ENCODE results near the gene RPS3A. TPM values are rescaled to one million over a fixed set of nuclear protein-coding genes. Genes with fewer than 3 reads are reported as not detected.
"Not testable (repeated sequence)": the region's sequence is repeated elsewhere in the genome, so short reads cannot be mapped to it uniquely, and the experiment has no call there.

The RPS3A gene
- total RNA-seq, 1 donor from 2014 or later, result 2,107 TPM

GRCh38 chr4:151114986-151115385 lies 15.6 kb downstream of the RPS3A start:
- peak in 1 of 2 donors; percentile 31 for DNase-seq (ENCODE audit: low read depth in 2 of 2)

DNA sequence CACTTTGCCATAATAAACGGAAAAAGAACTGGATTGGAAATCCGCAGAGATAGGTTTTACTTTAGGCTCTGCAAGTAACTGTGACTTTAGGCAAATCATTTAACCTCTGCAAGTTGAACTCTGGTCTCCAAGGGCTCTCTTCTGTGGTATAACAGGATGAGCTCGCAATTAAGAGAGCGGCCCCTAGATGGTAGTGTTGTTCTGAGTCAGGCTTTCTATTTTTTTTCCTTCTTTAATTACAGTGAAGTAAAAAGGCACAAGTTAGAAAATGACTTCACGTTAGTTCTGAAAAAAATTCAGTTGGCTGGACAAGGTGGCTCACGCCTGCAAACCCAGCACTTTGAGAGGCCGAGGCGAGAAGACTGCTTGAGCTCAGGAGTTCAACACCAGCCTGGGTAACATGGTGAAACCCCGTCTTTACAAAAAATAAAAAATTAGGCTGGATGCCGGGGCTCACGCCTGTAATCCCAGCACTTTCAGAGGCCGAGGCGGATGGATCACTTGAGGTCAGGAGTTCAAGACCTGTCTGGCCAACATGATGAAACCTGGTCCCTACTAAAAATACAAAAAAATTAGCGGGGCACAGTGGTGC lies 18.0 kb downstream of the RPS3A start:
- DNase-seq (ENCODE audit: low read depth in 2 of 2), result peak; percentile 77

- peak; percentile 82 to 84 for DNase-seq (ENCODE audit: low read depth in 2 of 2)
Observed at GRCh38 chr4:151129796-151130195, 30.4 kb downstream of the RPS3A start.

GRCh38 chr4:151133311-151133710 lies 33.9 kb downstream of the RPS3A start:
- DNase-seq (ENCODE audit: low read depth in 2 of 2), result no peak

GRCh38 chr4:151136048-151136447 lies 36.6 kb downstream of the RPS3A start:
- not testable (repeated sequence) for DNase-seq (ENCODE audit: low read depth in 2 of 2)

DNA sequence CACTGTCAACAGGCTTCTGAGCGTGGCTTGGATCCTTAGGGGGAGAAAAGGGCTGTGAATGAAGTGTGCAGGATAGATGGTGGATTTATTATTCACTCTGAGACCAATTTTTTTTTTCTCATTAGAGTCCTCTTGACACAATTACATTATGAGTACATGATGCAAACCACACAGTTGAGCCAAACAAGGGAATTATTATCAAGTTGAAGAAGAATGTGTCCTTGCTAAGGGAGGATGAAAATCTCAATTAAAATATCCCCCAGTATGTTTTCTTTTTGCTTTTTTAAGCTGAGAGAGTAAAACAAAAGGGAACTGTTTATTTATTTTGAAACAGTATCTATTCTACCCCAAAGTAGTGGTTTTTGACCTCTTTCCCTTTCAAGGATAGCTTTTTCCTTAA lies 40.4 kb downstream of the RPS3A start:
- DNase-seq (ENCODE audit: low read depth in 2 of 2), result no peak

DNA sequence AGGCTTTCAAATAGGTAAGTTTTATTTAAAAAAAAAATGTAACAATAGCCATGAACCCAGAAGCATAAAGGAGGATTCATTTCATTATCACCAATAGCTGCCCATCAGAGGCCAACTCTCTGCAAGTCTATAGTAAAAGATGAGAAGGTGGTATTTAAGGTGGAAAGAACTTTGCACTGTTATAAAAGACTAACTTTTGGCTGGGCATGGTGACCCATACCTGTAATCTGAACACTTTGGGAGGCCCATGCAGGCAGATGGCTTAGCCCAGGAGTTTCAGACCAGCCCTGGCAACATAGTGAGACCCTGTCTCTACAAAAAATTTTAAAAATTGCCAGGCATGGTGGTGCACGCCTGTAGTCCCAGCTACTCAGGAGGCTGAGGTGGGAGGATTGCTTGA lies 43.3 kb downstream of the RPS3A start:
- no peak for DNase-seq (ENCODE audit: low read depth in 2 of 2)

DNA sequence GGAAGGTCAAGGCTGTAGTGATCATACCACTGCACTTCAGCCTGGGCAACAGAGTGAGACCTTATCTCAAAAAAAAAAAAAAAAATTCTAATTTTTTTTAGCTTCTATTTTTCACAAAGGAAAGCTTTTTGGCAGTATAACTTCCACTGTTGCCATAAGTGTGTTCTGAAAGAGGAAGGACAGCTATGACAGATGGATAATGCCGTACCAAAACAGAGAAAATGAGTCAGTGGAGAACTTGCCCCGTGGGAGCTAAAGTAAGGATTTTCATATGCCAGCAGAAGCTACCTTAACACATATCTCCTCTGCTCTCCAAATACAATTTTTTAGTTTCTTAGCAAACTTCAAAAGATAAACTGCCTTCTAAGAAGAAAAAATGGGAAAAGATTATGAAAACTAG lies 43.7 kb downstream of the RPS3A start:
- no peak for DNase-seq (ENCODE audit: low read depth in 2 of 2)

GRCh38 chr4:151143811-151144210 lies 44.4 kb downstream of the RPS3A start:
- DNase-seq (ENCODE audit: low read depth in 2 of 2), result no peak

- no peak for DNase-seq (ENCODE audit: low read depth in 2 of 2)
Observed at GRCh38 chr4:151144329-151145072, 45.1 kb downstream of the RPS3A start.

GRCh38 chr4:151147000-151147399 lies 47.6 kb downstream of the RPS3A start:
- DNase-seq (ENCODE audit: low read depth in 2 of 2), result no peak

DNA sequence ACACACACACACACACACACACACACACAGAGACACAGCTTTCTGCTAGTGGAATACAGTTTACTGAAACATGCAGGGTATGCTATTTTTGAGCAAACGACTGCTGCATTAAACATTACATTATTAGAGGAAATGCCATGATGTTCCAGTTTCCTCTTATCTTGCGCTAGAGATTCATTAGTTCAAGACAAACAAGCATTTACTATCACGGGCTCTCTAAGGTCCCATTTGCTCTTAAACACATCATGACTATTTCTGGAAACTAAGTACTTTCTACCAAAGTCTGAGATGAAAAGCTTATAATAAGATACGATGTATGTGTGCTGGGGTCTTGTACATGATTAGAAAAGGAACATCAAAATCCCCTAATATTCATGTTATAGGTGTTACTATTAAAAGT lies 48.8 kb downstream of the RPS3A start:
- DNase-seq (ENCODE audit: low read depth in 2 of 2), result peak in 1 of 2 donors; percentile 16

DNA sequence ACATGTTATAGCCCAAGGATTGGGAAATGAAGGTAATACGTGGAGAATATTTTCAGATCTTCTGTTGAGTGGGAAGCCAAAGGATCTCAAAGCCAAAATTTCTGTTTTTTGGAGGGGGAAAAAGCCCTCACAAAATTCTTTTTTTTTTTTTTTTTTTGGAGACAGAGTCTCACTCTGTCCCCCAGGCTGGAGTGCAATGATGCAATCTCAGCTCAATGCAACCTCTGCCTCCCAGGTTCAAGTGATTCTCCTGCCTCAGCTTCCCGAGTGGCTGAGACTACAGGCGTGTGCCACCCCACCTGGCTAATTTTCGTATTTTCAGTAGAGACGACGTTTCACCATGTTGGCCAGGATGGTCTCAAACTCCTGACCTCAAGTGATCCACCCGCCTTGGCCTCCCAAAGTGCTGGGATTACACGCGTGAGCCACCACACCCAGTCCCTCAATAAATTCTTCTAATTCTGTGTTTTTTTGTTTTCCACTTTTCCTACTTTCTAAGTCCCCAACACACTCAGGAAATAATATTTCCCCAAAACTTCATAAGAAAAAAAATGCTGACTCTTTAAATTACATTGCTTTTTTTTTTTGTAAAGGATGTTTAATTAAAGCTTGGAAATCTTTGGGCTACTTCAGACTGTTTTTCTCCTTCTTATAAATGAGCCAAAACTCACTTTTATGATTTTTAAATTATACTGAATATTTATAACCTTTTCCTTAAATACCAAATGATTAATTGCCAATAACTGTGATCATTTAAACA lies 51.6 kb downstream of the RPS3A start:
- DNase-seq (ENCODE audit: low read depth in 2 of 2), result no peak

- peak in 1 of 2 donors; percentile 48 for DNase-seq (ENCODE audit: low read depth in 2 of 2)
Observed at GRCh38 chr4:151152028-151152427, 52.6 kb downstream of the RPS3A start.

- peak in 1 of 2 donors; percentile 17 for DNase-seq (ENCODE audit: low read depth in 2 of 2)
Observed at GRCh38 chr4:151153585-151153984, 54.2 kb downstream of the RPS3A start.

Other genes with a start within 250 kb of the RPS3A start
- 31.0 and 37.9 TPM in 2 replicates for gene LRBA, start 84.3 kb upstream of the RPS3A start, total RNA-seq
- gene PRSS48, start 177.5 kb downstream of the RPS3A start, total RNA-seq, result not detected in 2 replicates
- 30.7 and 36.3 TPM in 2 replicates for gene SH3D19, start 226.0 kb downstream of the RPS3A start, total RNA-seq

Data from lung microvascular endothelial cell (primary cell).